ENCODE results near the gene SDR42E2.

GRCh38 chr16:22144520-22144919 is 17.8 kb upstream of the SDR42E2 start:
- TF ChIP-seq CTCF (conservative IDR thresholded peaks at IDR 0.05) (no peak), ZFX (IDR thresholded peaks at IDR 0.05) (no peak)

Data from C4-2B (cell line).